LHCN-M2 (cell line): Measurements from ENCODE around the gene FUCA1. TPM values are rescaled to one million over a fixed set of nuclear protein-coding genes. Genes with fewer than 3 reads are reported as not detected.
A peak's percentile ranks its signal among the peaks of the same experiment; 100 is the strongest.
"Not testable (repeated sequence)": the region's sequence is repeated elsewhere in the genome, so short reads cannot be mapped to it uniquely, and the experiment has no call there.

ENCODE experiments used
- DNase-seq: peaks from one replicate; pipeline ENCODE4 v3.0.0-alpha.2; 2012; ENCODE audit warnings: low read depth
- total RNA-seq: library from RNA; depleted of rRNA; stranded (reverse); fragments of >200 nt; gene quantifications from 2 replicates; pipeline ENCODE4 v1.2.3, GENCODE V29; 2014; rRNA removed

Gene FUCA1
- total RNA-seq, 1 experiment from 2014 or later = 17.7 TPM

- DNase-seq = not testable (repeated sequence)
Observed at GRCh38 chr1:23802809-23803342, 65.2 kb downstream of the FUCA1 start.

GRCh38 chr1:23801876-23802275 is 66.2 kb downstream of the FUCA1 start:
- no peak for DNase-seq

- DNase-seq = no peak
Observed at GRCh38 chr1:23801338-23801748, 66.7 kb downstream of the FUCA1 start.

- DNase-seq = peak; percentile 92
Observed at GRCh38 chr1:23800400-23801337, 67.4 kb downstream of the FUCA1 start, which contains the start of gene GALE. Gene GALE, minus strand, starts transcription at chr1:23800754. Its CDS starts 1,747 bp downstream, at chr1:23799007.

GRCh38 chr1:23799570-23800399 is 68.3 kb downstream of the FUCA1 start:
- peak; percentile 71 for DNase-seq

- no peak for DNase-seq
Observed at GRCh38 chr1:23799255-23799569, 68.9 kb downstream of the FUCA1 start.

GRCh38 chr1:23798662-23799142 is 69.4 kb downstream of the FUCA1 start:
- no peak for DNase-seq

- no peak for DNase-seq
Observed at GRCh38 chr1:23797478-23798448, 70.3 kb downstream of the FUCA1 start.

- DNase-seq = no peak
Observed at GRCh38 chr1:23796466-23797271, 71.4 kb downstream of the FUCA1 start.

GRCh38 chr1:23795676-23796465 is 72.2 kb downstream of the FUCA1 start:
- no peak for DNase-seq

Other genes with a start within 250 kb of the FUCA1 start
- 700 and 757 TPM in 2 replicates for gene RPL11, start 176.5 kb downstream of the FUCA1 start, total RNA-seq
- gene ELOA, start 124.8 kb downstream of the FUCA1 start, total RNA-seq = 54.2 and 57.1 TPM in 2 replicates
- gene PITHD1, start 89.9 kb downstream of the FUCA1 start, total RNA-seq = 52.5 and 84.5 TPM in 2 replicates
- 82.7 and 85.0 TPM in 2 replicates for gene LYPLA2, start 77.1 kb downstream of the FUCA1 start, total RNA-seq
- gene GALE, start 67.5 kb downstream of the FUCA1 start, total RNA-seq = 65.3 and 67.6 TPM in 2 replicates
- 34.1 and 40.2 TPM in 2 replicates for gene HMGCL, start 42.9 kb downstream of the FUCA1 start, total RNA-seq
- gene CNR2, start 45.1 kb upstream of the FUCA1 start, total RNA-seq = under 0.01 TPM in 1 of 2 replicates, not detected in the other
- gene PNRC2, start 91.5 kb upstream of the FUCA1 start, total RNA-seq = 71.4 and 88.2 TPM in 2 replicates
- 116 and 125 TPM in 2 replicates for gene SRSF10, start 112.0 kb upstream of the FUCA1 start, total RNA-seq
- gene MYOM3, start 243.8 kb upstream of the FUCA1 start, total RNA-seq = not detected in 2 replicates